NB4 (cell line): ENCODE data around the gene AP1S3.

ENCODE experiments used
- MAX ChIP-seq: IDR thresholded peaks from 2 replicates; pipeline ENCODE4 v1.6.1; 2011; ENCODE audit warnings: low read depth, low read length
- POLR2A ChIP-seq: IDR thresholded peaks from 2 replicates; pipeline ENCODE4 v1.6.1; 2011; ENCODE audit warnings: mild to moderate bottlenecking; ENCODE audit not compliant: insufficient read length; ENCODE audit errors: extremely low read depth
- TF ChIP-seq, protein P1 (sequence below): IDR thresholded peaks from one replicate; pipeline ENCODE4 v1.5.1; 2012; ENCODE audit warnings: low read depth, low read length

GRCh38 chr2:223852281-223852795 is 15.0 kb upstream of the AP1S3 start:
- no peak for TF ChIP-seq POLR2A
- TF ChIP-seq, protein P1, sequence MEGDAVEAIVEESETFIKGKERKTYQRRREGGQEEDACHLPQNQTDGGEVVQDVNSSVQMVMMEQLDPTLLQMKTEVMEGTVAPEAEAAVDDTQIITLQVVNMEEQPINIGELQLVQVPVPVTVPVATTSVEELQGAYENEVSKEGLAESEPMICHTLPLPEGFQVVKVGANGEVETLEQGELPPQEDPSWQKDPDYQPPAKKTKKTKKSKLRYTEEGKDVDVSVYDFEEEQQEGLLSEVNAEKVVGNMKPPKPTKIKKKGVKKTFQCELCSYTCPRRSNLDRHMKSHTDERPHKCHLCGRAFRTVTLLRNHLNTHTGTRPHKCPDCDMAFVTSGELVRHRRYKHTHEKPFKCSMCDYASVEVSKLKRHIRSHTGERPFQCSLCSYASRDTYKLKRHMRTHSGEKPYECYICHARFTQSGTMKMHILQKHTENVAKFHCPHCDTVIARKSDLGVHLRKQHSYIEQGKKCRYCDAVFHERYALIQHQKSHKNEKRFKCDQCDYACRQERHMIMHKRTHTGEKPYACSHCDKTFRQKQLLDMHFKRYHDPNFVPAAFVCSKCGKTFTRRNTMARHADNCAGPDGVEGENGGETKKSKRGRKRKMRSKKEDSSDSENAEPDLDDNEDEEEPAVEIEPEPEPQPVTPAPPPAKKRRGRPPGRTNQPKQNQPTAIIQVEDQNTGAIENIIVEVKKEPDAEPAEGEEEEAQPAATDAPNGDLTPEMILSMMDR, result no peak
- TF ChIP-seq MAX, result no peak
